Adipocyte (in vitro differentiated cells): Measurements from ENCODE around the gene EPM2AIP1.
A peak's percentile ranks its signal among the peaks of the same experiment; 100 is the strongest.
"Not testable (repeated sequence)": the region's sequence is repeated elsewhere in the genome, so short reads cannot be mapped to it uniquely, and the experiment has no call there.

Experiments
- DNase-seq: peaks from one replicate; pipeline ENCODE4 v3.0.0-alpha.2; 2015; ENCODE audit warnings: low read depth
- H3K27me3 ChIP-seq: replicated peaks from 2 replicates; pipeline ENCODE4 v1.7.0; 2013; ENCODE audit warnings: mild to moderate bottlenecking, low read length, moderate library complexity; ENCODE audit not compliant: control insufficient read depth, insufficient read depth
- H3K36me3 ChIP-seq: 2 replicates; pipeline ENCODE4 v1.7.0; 2013; ENCODE audit warnings: low read length, mild to moderate bottlenecking, moderate library complexity; ENCODE audit not compliant: control insufficient read depth, insufficient read depth, severe bottlenecking
- H3K4me1 ChIP-seq: 2 replicates; pipeline ENCODE4 v1.7.0; 2013; ENCODE audit warnings: mild to moderate bottlenecking, low read length, moderate library complexity; ENCODE audit not compliant: control insufficient read depth, insufficient read depth
- H3K4me3 ChIP-seq: 2 replicates; pipeline ENCODE4 v1.7.0; 2013; ENCODE audit warnings: mild to moderate bottlenecking, low read length, moderate library complexity
- H3K9ac ChIP-seq: 2 replicates; pipeline ENCODE4 v1.7.0; 2013; ENCODE audit warnings: mild to moderate bottlenecking, low read length, moderate library complexity
- H3K9me3 ChIP-seq: 2 replicates; pipeline ENCODE4 v1.7.0; 2013; ENCODE audit warnings: mild to moderate bottlenecking, low read length, moderate library complexity; ENCODE audit not compliant: control insufficient read depth

EPM2AIP1 gene

GRCh38 chr3:36964817-36965216 lies 28.1 kb downstream of the EPM2AIP1 start:
- H3K4me3 ChIP-seq = no peak overlapping the region
- H3K9me3 ChIP-seq = no peaks in the 10 kb centered on the region
- no peaks in the 10 kb centered on the region for H3K4me1 ChIP-seq
- H3K36me3 ChIP-seq = no peaks in the 10 kb centered on the region
- DNase-seq = no peak
- H3K9ac ChIP-seq = no peak overlapping the region
- no peaks in the 10 kb centered on the region for H3K27me3 ChIP-seq

- H3K4me1 ChIP-seq = no peaks in the 10 kb centered on the region
- no peaks in the 10 kb centered on the region for H3K27me3 ChIP-seq
- no peak overlapping the region for H3K9ac ChIP-seq
- H3K9me3 ChIP-seq = no peaks in the 10 kb centered on the region
- no peaks in the 10 kb centered on the region for H3K36me3 ChIP-seq
- DNase-seq = no peak
- no peak overlapping the region for H3K4me3 ChIP-seq
Observed at GRCh38 chr3:36964331-36964730, 28.6 kb downstream of the EPM2AIP1 start.

- H3K9ac ChIP-seq = not testable (repeated sequence)
Observed at GRCh38 chr3:36963008-36963407, 29.9 kb downstream of the EPM2AIP1 start.

GRCh38 chr3:36960502-36960901 lies 32.4 kb downstream of the EPM2AIP1 start:
- Histone ChIP-seq H3K4me1 (peaks cover 14% of the 10 kb centered on the region), H3K4me3 (no peak overlapping the region), H3K27me3 (no peaks in the 10 kb centered on the region), H3K9ac (no peak overlapping the region), H3K9me3 (no peaks in the 10 kb centered on the region), H3K36me3 (no peaks in the 10 kb centered on the region)
- DNase-seq = no peak

More at GRCh38 chr3:36963008-36963407, 29.9 kb downstream of the EPM2AIP1 start:
- H3K9me3 ChIP-seq, DNase-seq, H3K36me3 ChIP-seq, H3K4me3 ChIP-seq, H3K4me1 ChIP-seq, H3K27me3 ChIP-seq: not testable (repeated sequence)

GRCh38 chr3:36959821-36960220 lies 33.1 kb downstream of the EPM2AIP1 start:
- H3K4me1 ChIP-seq = peaks cover 14% of the 10 kb centered on the region
- DNase-seq = no peak
- no peak overlapping the region for H3K9ac ChIP-seq
- no peak overlapping the region for H3K4me3 ChIP-seq
- no peaks in the 10 kb centered on the region for H3K9me3 ChIP-seq
- no peaks in the 10 kb centered on the region for H3K27me3 ChIP-seq
- no peaks in the 10 kb centered on the region for H3K36me3 ChIP-seq

- H3K36me3 ChIP-seq = no peaks in the 10 kb centered on the region
- peaks cover 14% of the 10 kb centered on the region for H3K4me1 ChIP-seq
- no peak overlapping the region for H3K9ac ChIP-seq
- H3K9me3 ChIP-seq = no peaks in the 10 kb centered on the region
- DNase-seq = peak; percentile 45
- H3K4me3 ChIP-seq = no peak overlapping the region
- H3K27me3 ChIP-seq = no peaks in the 10 kb centered on the region
Observed at GRCh38 chr3:36957862-36958686, 34.9 kb downstream of the EPM2AIP1 start.

GRCh38 chr3:36957063-36957462 lies 35.9 kb downstream of the EPM2AIP1 start:
- Histone ChIP-seq H3K4me1 (peaks cover 14% of the 10 kb centered on the region), H3K9me3 (no peaks in the 10 kb centered on the region), H3K9ac (no peak overlapping the region), H3K4me3 (no peak overlapping the region), H3K36me3 (no peaks in the 10 kb centered on the region), H3K27me3 (no peaks in the 10 kb centered on the region)
- DNase-seq = no peak

- H3K27me3 ChIP-seq = no peaks in the 10 kb centered on the region
- H3K36me3 ChIP-seq = no peaks in the 10 kb centered on the region
- DNase-seq = no peak
- H3K4me3 ChIP-seq = no peak overlapping the region
- no peak overlapping the region for H3K9ac ChIP-seq
- H3K4me1 ChIP-seq = peaks cover 17% of the 10 kb centered on the region
- H3K9me3 ChIP-seq = no peaks in the 10 kb centered on the region
Observed at GRCh38 chr3:36956155-36956554, 36.8 kb downstream of the EPM2AIP1 start.

GRCh38 chr3:36954452-36955134 lies 38.3 kb downstream of the EPM2AIP1 start:
- H3K4me1 ChIP-seq = peaks cover 18% of the 10 kb centered on the region
- H3K4me3 ChIP-seq = no peak overlapping the region
- H3K36me3 ChIP-seq = no peaks in the 10 kb centered on the region
- no peak for DNase-seq
- no peaks in the 10 kb centered on the region for H3K27me3 ChIP-seq
- H3K9me3 ChIP-seq = no peaks in the 10 kb centered on the region
- no peak overlapping the region for H3K9ac ChIP-seq

GRCh38 chr3:36947814-36948213 lies 45.1 kb downstream of the EPM2AIP1 start:
- not testable (repeated sequence) for H3K36me3 ChIP-seq, DNase-seq, H3K9ac ChIP-seq, H3K9me3 ChIP-seq, H3K27me3 ChIP-seq, H3K4me3 ChIP-seq
- peaks cover 10% of the 10 kb centered on the region for H3K4me1 ChIP-seq

GRCh38 chr3:36945333-36945980 lies 47.5 kb downstream of the EPM2AIP1 start:
- no peaks in the 10 kb centered on the region for H3K36me3 ChIP-seq
- no peaks in the 10 kb centered on the region for H3K27me3 ChIP-seq
- H3K4me1 ChIP-seq = peaks cover 24% of the 10 kb centered on the region
- peaks cover 6% of the 10 kb centered on the region for H3K9me3 ChIP-seq
- H3K9ac ChIP-seq = peak overlapping the region; percentile 87
- peak overlapping the region; percentile 88 for H3K4me3 ChIP-seq
- DNase-seq = no peak
